Progenitor cell of endocrine pancreas (in vitro differentiated cells): ENCODE results near the gene SNRNP48. TPM values are rescaled to one million over a fixed set of nuclear protein-coding genes. Genes with fewer than 3 reads are reported as not detected.

Source experiments
- DNase-seq: peaks from one replicate; pipeline ENCODE4 v3.0.0; 2021; ENCODE audit warnings: low spot score; ENCODE audit not compliant: unreplicated experiment
- H3K27ac Mint-ChIP-seq: 2 replicates; pipeline ENCODE4 v1.8.0; 2021; ENCODE audit warnings: mild to moderate bottlenecking, moderate library complexity, mixed read lengths
- H3K27me3 Mint-ChIP-seq: 2 replicates; pipeline ENCODE4 v1.8.0; 2021; ENCODE audit warnings: mixed read lengths
- H3K36me3 Mint-ChIP-seq: 2 replicates; pipeline ENCODE4 v1.8.0; 2022; ENCODE audit warnings: mixed read lengths; ENCODE audit not compliant: insufficient read depth
- H3K4me1 Mint-ChIP-seq: 2 replicates; pipeline ENCODE4 v1.8.0; 2021; ENCODE audit warnings: low read depth, mixed read lengths
- H3K4me3 Mint-ChIP-seq: 2 replicates; pipeline ENCODE4 v1.8.0; 2021; ENCODE audit warnings: low read depth, mild to moderate bottlenecking, moderate library complexity, mixed read lengths
- H3K9me3 Mint-ChIP-seq: 2 replicates; pipeline ENCODE4 v1.8.0; 2021; ENCODE audit warnings: low read depth, mixed read lengths
- CTCF ChIP-seq: fragments of 200-600 bp; sonication (generic); IDR thresholded peaks from one replicate; pipeline ENCODE4 v1.5.0; 2021; ENCODE audit warnings: antibody characterized with exemption, mild to moderate bottlenecking; ENCODE audit not compliant: unreplicated experiment
- total RNA-seq: library from RNA; stranded (reverse); gene quantifications from 2 replicates; pipeline ENCODE4 v1.2.1, GENCODE V29; 2021

Gene SNRNP48
- total RNA-seq, 1 donor from 2014 or later = 19.2 TPM

GRCh38 chr6:7636151-7636550, 46.2 kb downstream of the SNRNP48 start:
- H3K9me3 Mint-ChIP-seq = no peaks in the 10 kb centered on the region
- peaks cover 2% of the 10 kb centered on the region for H3K4me1 Mint-ChIP-seq
- no peak for DNase-seq
- H3K36me3 Mint-ChIP-seq = peaks cover 1% of the 10 kb centered on the region
- no peak overlapping the region for H3K27ac Mint-ChIP-seq
- H3K4me3 Mint-ChIP-seq = no peak overlapping the region
- H3K27me3 Mint-ChIP-seq = no peaks in the 10 kb centered on the region
- no peak for TF ChIP-seq CTCF

- H3K9me3 Mint-ChIP-seq = no peaks in the 10 kb centered on the region
- peaks cover 2% of the 10 kb centered on the region for H3K4me1 Mint-ChIP-seq
- no peaks in the 10 kb centered on the region for H3K27me3 Mint-ChIP-seq
- no peak for TF ChIP-seq CTCF
- H3K4me3 Mint-ChIP-seq = no peak overlapping the region
- no peak for DNase-seq
- peaks cover 1% of the 10 kb centered on the region for H3K36me3 Mint-ChIP-seq
- peak overlapping the region; percentile 11 for H3K27ac Mint-ChIP-seq
These were observed 47.5 kb downstream of the SNRNP48 start for GRCh38 chr6:7637533-7637932.

GRCh38 chr6:7639427-7639826, 49.4 kb downstream of the SNRNP48 start:
- DNase-seq = no peak
- no peak overlapping the region for H3K27ac Mint-ChIP-seq
- no peak overlapping the region for H3K4me3 Mint-ChIP-seq
- peaks cover 1% of the 10 kb centered on the region for H3K36me3 Mint-ChIP-seq
- no peaks in the 10 kb centered on the region for H3K9me3 Mint-ChIP-seq
- H3K4me1 Mint-ChIP-seq = peaks cover 5% of the 10 kb centered on the region
- H3K27me3 Mint-ChIP-seq = no peaks in the 10 kb centered on the region
- TF ChIP-seq CTCF = no peak

- Mint-ChIP-seq H3K36me3 (peaks cover 1% of the 10 kb centered on the region), H3K9me3 (no peaks in the 10 kb centered on the region), H3K4me1 (peaks cover 5% of the 10 kb centered on the region), H3K27ac (no peak overlapping the region), H3K4me3 (no peak overlapping the region), H3K27me3 (no peaks in the 10 kb centered on the region)
- no peak for DNase-seq
- TF ChIP-seq CTCF = no peak
These were observed 50.0 kb downstream of the SNRNP48 start for GRCh38 chr6:7640016-7640415.

- no peak for DNase-seq
- peaks cover 5% of the 10 kb centered on the region for H3K4me1 Mint-ChIP-seq
- no peak overlapping the region for H3K27ac Mint-ChIP-seq
- peaks cover 1% of the 10 kb centered on the region for H3K36me3 Mint-ChIP-seq
- no peak for TF ChIP-seq CTCF
- no peaks in the 10 kb centered on the region for H3K9me3 Mint-ChIP-seq
- H3K4me3 Mint-ChIP-seq = no peak overlapping the region
- H3K27me3 Mint-ChIP-seq = no peaks in the 10 kb centered on the region
These were observed 50.9 kb downstream of the SNRNP48 start for GRCh38 chr6:7640607-7641577.
